ENCODE data around the gene NUDT21. TPM values are rescaled to one million over a fixed set of nuclear protein-coding genes. Genes with fewer than 3 reads are reported as not detected.

The NUDT21 gene
- total RNA-seq, 1 experiment from 2014 or later: 305 TPM

DNA sequence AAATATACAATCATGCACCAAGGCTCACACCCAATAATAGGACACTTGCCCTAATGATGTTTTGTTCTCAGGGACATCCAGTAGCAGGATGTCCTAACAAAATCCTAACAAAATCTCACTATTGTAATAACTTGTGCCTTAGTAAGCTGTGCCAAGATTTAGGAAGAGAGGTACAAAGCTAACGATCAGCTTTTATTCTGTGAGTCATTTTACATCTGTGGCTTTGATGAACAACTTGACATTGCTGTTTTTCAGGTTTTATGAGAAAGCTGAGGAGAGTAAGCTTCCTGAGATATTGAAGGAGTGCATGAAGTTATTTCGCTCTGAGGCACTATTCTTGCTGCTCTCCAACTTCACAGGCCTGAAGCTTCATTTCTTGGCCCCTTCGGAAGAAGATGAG lies 19.1 kb upstream of the NUDT21 start:
- peaks cover 5% of the 10 kb centered on the region for H3K36me3 ChIP-seq (ENCODE audit: control insufficient read depth, insufficient read depth, low read length)
- ChIA-PET CTCF (no interaction called here), POLR2A (no interaction called here)
- intact Hi-C loops (cut with micrococcal nuclease; ENCODE audit: unreplicated experiment): no loop called here
- no peak overlapping the region for H3K4me3 Mint-ChIP-seq (ENCODE audit: unreplicated experiment)
- no TSS peak for BruUV-seq (replicated peaks)
- no peak overlapping the region for H3K27ac Mint-ChIP-seq (ENCODE audit: unreplicated experiment)
- TF ChIP-seq, protein P1, sequence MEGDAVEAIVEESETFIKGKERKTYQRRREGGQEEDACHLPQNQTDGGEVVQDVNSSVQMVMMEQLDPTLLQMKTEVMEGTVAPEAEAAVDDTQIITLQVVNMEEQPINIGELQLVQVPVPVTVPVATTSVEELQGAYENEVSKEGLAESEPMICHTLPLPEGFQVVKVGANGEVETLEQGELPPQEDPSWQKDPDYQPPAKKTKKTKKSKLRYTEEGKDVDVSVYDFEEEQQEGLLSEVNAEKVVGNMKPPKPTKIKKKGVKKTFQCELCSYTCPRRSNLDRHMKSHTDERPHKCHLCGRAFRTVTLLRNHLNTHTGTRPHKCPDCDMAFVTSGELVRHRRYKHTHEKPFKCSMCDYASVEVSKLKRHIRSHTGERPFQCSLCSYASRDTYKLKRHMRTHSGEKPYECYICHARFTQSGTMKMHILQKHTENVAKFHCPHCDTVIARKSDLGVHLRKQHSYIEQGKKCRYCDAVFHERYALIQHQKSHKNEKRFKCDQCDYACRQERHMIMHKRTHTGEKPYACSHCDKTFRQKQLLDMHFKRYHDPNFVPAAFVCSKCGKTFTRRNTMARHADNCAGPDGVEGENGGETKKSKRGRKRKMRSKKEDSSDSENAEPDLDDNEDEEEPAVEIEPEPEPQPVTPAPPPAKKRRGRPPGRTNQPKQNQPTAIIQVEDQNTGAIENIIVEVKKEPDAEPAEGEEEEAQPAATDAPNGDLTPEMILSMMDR (IDR thresholded peaks at IDR 0.05; ENCODE audit: insufficient read depth in 1 of 2, low read depth in 1 of 2, low read length in 1 of 2, severe bottlenecking in 1 of 2, unreplicated experiment in 1 of 2): no peak
- no peaks in the 10 kb centered on the region for H3K4me1 Mint-ChIP-seq (ENCODE audit: low read depth, unreplicated experiment)
- DNase-seq: no peak
- H3K4me3 ChIP-seq (ENCODE audit: low read depth, low read length): no peak overlapping the region
- no peaks in the 10 kb centered on the region for H3K9me3 Mint-ChIP-seq (ENCODE audit: unreplicated experiment)
- H3K4me1 ChIP-seq: no peaks in the 10 kb centered on the region
- H3K27me3 Mint-ChIP-seq (ENCODE audit: insufficient read depth, unreplicated experiment): no peaks in the 10 kb centered on the region
- H3K36me3 Mint-ChIP-seq (ENCODE audit: insufficient read depth, unreplicated experiment): peaks cover 98% of the 10 kb centered on the region
- no peaks in the 10 kb centered on the region for H3K9me3 ChIP-seq
- no peaks in the 10 kb centered on the region for H3K27me3 ChIP-seq (replicated peaks; ENCODE audit: control insufficient read depth, insufficient read depth, low read length)

- Mint-ChIP-seq H3K9me3 (ENCODE audit: unreplicated experiment) (no peaks in the 10 kb centered on the region), H3K36me3 (ENCODE audit: insufficient read depth, unreplicated experiment) (peaks cover 98% of the 10 kb centered on the region), H3K27ac (ENCODE audit: unreplicated experiment) (no peak overlapping the region), H3K4me1 (ENCODE audit: low read depth, unreplicated experiment) (no peaks in the 10 kb centered on the region), H3K4me3 (ENCODE audit: unreplicated experiment) (no peak overlapping the region), H3K27me3 (ENCODE audit: insufficient read depth, unreplicated experiment) (no peaks in the 10 kb centered on the region)
- ChIA-PET POLR2A (no interaction called here), CTCF (no interaction called here)
- TF ChIP-seq, protein P1 (IDR thresholded peaks at IDR 0.05; ENCODE audit: insufficient read depth in 1 of 2, low read depth in 1 of 2, low read length in 1 of 2, severe bottlenecking in 1 of 2, unreplicated experiment in 1 of 2): no peak
- no peaks in the 10 kb centered on the region for H3K9me3 ChIP-seq
- no TSS peak for BruUV-seq (replicated peaks)
- no peak overlapping the region for H3K4me3 ChIP-seq (ENCODE audit: low read depth, low read length)
- H3K27me3 ChIP-seq (replicated peaks; ENCODE audit: control insufficient read depth, insufficient read depth, low read length): no peaks in the 10 kb centered on the region
- peaks cover 5% of the 10 kb centered on the region for H3K36me3 ChIP-seq (ENCODE audit: control insufficient read depth, insufficient read depth, low read length)
- intact Hi-C loops (cut with micrococcal nuclease; ENCODE audit: unreplicated experiment): no loop called here
- no peak for DNase-seq
- H3K4me1 ChIP-seq: no peaks in the 10 kb centered on the region
Measured at GRCh38 chr16:56469748-56470147, 18.6 kb upstream of the NUDT21 start.

DNA sequence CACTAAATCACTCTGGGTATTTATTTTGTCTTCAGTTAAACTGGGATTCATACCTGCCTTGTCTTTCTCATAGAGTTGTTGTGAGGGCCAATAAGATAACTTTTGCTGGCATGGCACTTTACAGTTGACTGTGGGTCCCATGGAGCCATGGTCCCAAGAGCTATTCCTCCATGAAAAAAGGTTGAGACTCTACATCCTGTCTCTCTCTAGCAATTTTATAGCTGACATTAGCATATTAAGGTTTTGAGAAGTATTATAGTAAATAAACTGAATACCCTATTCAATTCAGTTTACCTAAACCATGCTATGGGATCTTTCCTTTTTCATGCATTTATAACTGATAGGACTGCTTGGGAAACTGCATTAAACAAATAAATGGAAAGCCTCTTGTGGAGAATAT lies 17.7 kb upstream of the NUDT21 start:
- TF ChIP-seq, protein P1 (IDR thresholded peaks at IDR 0.05; ENCODE audit: insufficient read depth in 1 of 2, low read depth in 1 of 2, low read length in 1 of 2, severe bottlenecking in 1 of 2, unreplicated experiment in 1 of 2): no peak
- H3K9me3 Mint-ChIP-seq (ENCODE audit: unreplicated experiment): no peaks in the 10 kb centered on the region
- H3K27me3 ChIP-seq (replicated peaks; ENCODE audit: control insufficient read depth, insufficient read depth, low read length): no peaks in the 10 kb centered on the region
- no TSS peak for BruUV-seq (replicated peaks)
- intact Hi-C loops (cut with micrococcal nuclease; ENCODE audit: unreplicated experiment): no loop called here
- H3K4me3 ChIP-seq (ENCODE audit: low read depth, low read length): no peak overlapping the region
- H3K4me3 Mint-ChIP-seq (ENCODE audit: unreplicated experiment): no peak overlapping the region
- H3K9me3 ChIP-seq: no peaks in the 10 kb centered on the region
- no peak for DNase-seq
- no peak overlapping the region for H3K27ac Mint-ChIP-seq (ENCODE audit: unreplicated experiment)
- no peaks in the 10 kb centered on the region for H3K27me3 Mint-ChIP-seq (ENCODE audit: insufficient read depth, unreplicated experiment)
- no peaks in the 10 kb centered on the region for H3K4me1 Mint-ChIP-seq (ENCODE audit: low read depth, unreplicated experiment)
- ChIA-PET CTCF (no interaction called here), POLR2A (no interaction called here)
- peaks cover 98% of the 10 kb centered on the region for H3K36me3 Mint-ChIP-seq (ENCODE audit: insufficient read depth, unreplicated experiment)
- H3K4me1 ChIP-seq: no peaks in the 10 kb centered on the region
- peaks cover 5% of the 10 kb centered on the region for H3K36me3 ChIP-seq (ENCODE audit: control insufficient read depth, insufficient read depth, low read length)
